GM12878 (cell line): Measurements from ENCODE around the gene GNB3. TPM values are rescaled to one million over a fixed set of nuclear protein-coding genes. Genes with fewer than 3 reads are reported as not detected.

Experiments
- ATAC-seq: fragments of 200-7000 bp; cut with Tn5 transposase; 3 replicates; pipeline ENCODE4 v1.9.1; 2020; ENCODE audit warnings: mild to moderate bottlenecking, moderate library complexity
- BruUV-seq: library from RNA; stranded (reverse); fragments of 400-500 nt; replicated peaks from 2 replicates; lab custom pipeline; 2021; lab: Mats Ljungman, UMichigan
- CTCF ChIA-PET: fragments of 300-600 bp; sonication (Branson Sonifier 250); formaldehyde crosslinking; extraction: SDS; loops from one replicate; lab custom pipeline; 2021; ENCODE audit warnings: inconsistent platforms; lab: Yijun Ruan, JAX
- POLR2A ChIA-PET: fragments of 350-600 bp; formaldehyde crosslinking; extraction: SDS; loops from one replicate; lab custom pipeline; 2021; ENCODE audit warnings: inconsistent platforms; lab: Charles Lee
- RAD21 ChIA-PET: fragments of 300-600 bp; sonication (Branson Sonifier 250); formaldehyde crosslinking; loops from one replicate; lab custom pipeline; 2023; ENCODE audit warnings: antibody characterized with exemption; ENCODE audit not compliant: unreplicated experiment; lab: Charles Lee
- SMC1A ChIA-PET: fragments of 300-600 bp; sonication (Branson Sonifier 250); formaldehyde crosslinking; loops from one replicate; lab custom pipeline; 2023; ENCODE audit not compliant: unreplicated experiment, uncharacterized antibody; lab: Charles Lee
- DNase-seq: peaks from one replicate; pipeline ENCODE4 v3.0.0-alpha.2; 2011; ENCODE audit warnings: low read depth, low spot score
- FAIRE-seq: peaks from 3 replicates; lab custom pipeline; 2011; peaks lifted over from hg19 to GRCh38; lab: Jason Lieb, UNC
- H2AFZ ChIP-seq: 2 replicates; pipeline ENCODE4 v1.6.0; 2011; ENCODE audit warnings: low read depth, low read length, control low read depth; ENCODE audit not compliant: control insufficient read depth
- H3K27ac ChIP-seq: 2 replicates; pipeline ENCODE4 v1.5.1; 2011; ENCODE audit warnings: control low read depth; ENCODE audit not compliant: control insufficient read depth, insufficient read depth
- H3K27me3 ChIP-seq, 2 experiments: replicated peaks in 1 of 2; 2 replicates each; pipeline versions ENCODE4 v1.6.0 to v1.6.1; 2011; ENCODE audit warnings: low read length in 1 of 2; ENCODE audit not compliant: control insufficient read depth in 2 of 2, insufficient read depth in 2 of 2
- H3K36me3 ChIP-seq, 2 experiments: 2 replicates each; pipeline ENCODE4 v1.5.1; 2011; ENCODE audit warnings: low read length in 1 of 2; ENCODE audit not compliant: control insufficient read depth in 2 of 2, insufficient read depth in 2 of 2
- H3K4me1 ChIP-seq: 2 replicates; pipeline ENCODE4 v1.6.1; 2011; ENCODE audit warnings: mild to moderate bottlenecking, low read length, moderate library complexity, mixed read lengths; ENCODE audit not compliant: control insufficient read depth, insufficient read depth
- H3K4me2 ChIP-seq: 2 replicates; pipeline ENCODE4 v1.6.0; 2011; ENCODE audit warnings: control low read depth; ENCODE audit not compliant: control insufficient read depth, insufficient read depth
- H3K4me3 ChIP-seq: fragments of 200-600 bp; sonication (generic); 2 replicates; pipeline ENCODE4 v1.5.1; 2016
- H3K79me2 ChIP-seq: 2 replicates; pipeline ENCODE4 v1.6.0; 2011; ENCODE audit warnings: low read length; ENCODE audit not compliant: control insufficient read depth, insufficient read depth
- H3K9ac ChIP-seq: 2 replicates; pipeline ENCODE4 v1.8.0; 2011; ENCODE audit warnings: low read length, control low read depth, mixed read lengths; ENCODE audit not compliant: control insufficient read depth, insufficient read depth
- H3K9me3 ChIP-seq: replicated peaks from 3 replicates; pipeline ENCODE4 v1.5.1; 2011; ENCODE audit warnings: mild to moderate bottlenecking, low read length; ENCODE audit not compliant: control insufficient read depth, insufficient read depth
- H4K20me1 ChIP-seq: 2 replicates; pipeline ENCODE4 v1.6.0; 2011; ENCODE audit not compliant: control insufficient read depth, insufficient read depth
- NR2C1 ChIP-seq: fragments of 450-650 bp; IDR thresholded peaks from 2 replicates; pipeline ENCODE4 v1.6.1; 2017; ENCODE audit warnings: antibody characterized with exemption, mild to moderate bottlenecking, moderate library complexity
- POLR2A ChIP-seq: IDR thresholded peaks from 2 replicates; pipeline ENCODE4 v1.6.1; 2011; ENCODE audit warnings: low read depth, mild to moderate bottlenecking, low read length
- ZBTB40 ChIP-seq: fragments of 450-650 bp; IDR thresholded peaks from 2 replicates; pipeline ENCODE4 v1.6.1; 2016; ENCODE audit warnings: mild to moderate bottlenecking, moderate library complexity, borderline replicate concordance
- WGBS: methylation state at CpG from one replicate; pipeline ENCODE4 v1.1.6; 2016; ENCODE audit warnings: low lambda C conversion rate; ENCODE audit not compliant: insufficient replicate concordance, insufficient coverage; ENCODE audit errors: missing lambda C conversion rate; 5-methylcytosine and 5-hydroxymethylcytosine counted together
- in situ Hi-C: fragments of 300-500 bp; cut with MboI; formaldehyde crosslinking; loops from 9 replicates; pipeline ENCODE4 v1.14.3; 2018; ENCODE audit warnings: mixed read lengths
- intact Hi-C: fragments of 100-400 bp; cut with micrococcal nuclease; formaldehyde crosslinking; loops from one replicate; pipeline ENCODE4 v1.14.2; 2022; ENCODE audit not compliant: unreplicated experiment
- polyA plus RNA-seq, 11 experiments: library from polyadenylated mRNA; depleted of rRNA in 4 of 11; unstranded in 6 of 11; stranded (reverse) in 5 of 11; fragments of >200 nt; fragmentation: Nextera tagmentation in 4 of 11; fragmentation: Illumina TruSeq in 1 of 11; extraction: Ambion mirVana in 4 of 11; extraction: Trizol in 1 of 11; gene quantifications; 1 replicate in 1 of 11; 2 replicates in 10 of 11; pipeline versions ENCODE4 v1.2.1 to v1.2.3, GENCODE V29; 2011 to 2016; ENCODE audit warnings: inconsistent platforms in 2 of 11, missing spikeins in 2 of 11, low read depth in 1 of 11
- total RNA-seq, 4 experiments: library from RNA; depleted of rRNA in 3 of 4; stranded (reverse); fragments of >200 nt in 3 of 4; fragmentation: Illumina TruSeq in 1 of 4; extraction: Trizol in 1 of 4; gene quantifications; 2 replicates each; pipeline versions ENCODE4 v1.2.1 to v1.2.3, GENCODE V29; 2013 to 2021

Gene GNB3
- total and polyA plus RNA-seq, 10 of the 15 experiments (the other 5 are each of a cell fraction or from before 2014, with no cell fraction given): 0.05 to 1.1 (median 0.36) TPM

GRCh38 chr12:6843118-6843902 is 2.6 kb downstream of the GNB3 start:
- no peak overlapping the region for H3K27ac ChIP-seq
- peaks cover 0 to 6% of the 10 kb centered on the region in 2 experiments; a peak in 3 of 4 replicates for H3K36me3 ChIP-seq
- FAIRE-seq: no peak
- DNase-seq: no peak
- H3K4me3 ChIP-seq: no peak overlapping the region
- no peak overlapping the region for H2AFZ ChIP-seq
- TF ChIP-seq NR2C1: no peak
- TF ChIP-seq POLR2A: 0 out of 2 replicates have a peak, but pooled peaks have one; percentile 10
- no peak overlapping the region for H3K9ac ChIP-seq
- intact Hi-C loops: no loop called here
- H3K9me3 ChIP-seq: no peaks in the 10 kb centered on the region
- no TSS peak for BruUV-seq
- H3K79me2 ChIP-seq: no peaks in the 10 kb centered on the region
- no peak overlapping the region for H3K4me2 ChIP-seq
- POLR2A ChIA-PET: interaction anchor here (1.0 to 1.2 kb wide), 2 partner anchors 9 to 44 kb away, joined by 3 read pairs; partner anchors contain the start of gene USP5
- peak; percentile 22; the same call in 1 of the 3 replicates for ATAC-seq
- peaks cover 10% of the 10 kb centered on the region for H3K4me1 ChIP-seq
- in situ Hi-C loops: no loop called here
- H3K27me3 ChIP-seq: no peaks in the 10 kb centered on the region
- SMC1A ChIA-PET: interaction anchor here (1.3 to 5.1 kb wide), 2 partner anchors 7 to 10 kb away, joined by 3 to 22 read pairs; partner anchors contain the start of genes CDCA3 and USP5
- H4K20me1 ChIP-seq: no peaks in the 10 kb centered on the region
- 48% methylated on average over 16 of the region's 16 CpGs for WGBS
- CTCF ChIA-PET: interaction anchor here (1.3 to 3.0 kb wide), 3 partner anchors 8 to 30 kb away, joined by 3 to 16 read pairs (median 5); partner anchors contain the start of gene SPSB2
- RAD21 ChIA-PET: interaction anchor here (1.5 kb wide), 1 partner anchor 8 kb away, joined by 3 read pairs; the partner anchor contains the start of genes CDCA3 and USP5

DNA sequence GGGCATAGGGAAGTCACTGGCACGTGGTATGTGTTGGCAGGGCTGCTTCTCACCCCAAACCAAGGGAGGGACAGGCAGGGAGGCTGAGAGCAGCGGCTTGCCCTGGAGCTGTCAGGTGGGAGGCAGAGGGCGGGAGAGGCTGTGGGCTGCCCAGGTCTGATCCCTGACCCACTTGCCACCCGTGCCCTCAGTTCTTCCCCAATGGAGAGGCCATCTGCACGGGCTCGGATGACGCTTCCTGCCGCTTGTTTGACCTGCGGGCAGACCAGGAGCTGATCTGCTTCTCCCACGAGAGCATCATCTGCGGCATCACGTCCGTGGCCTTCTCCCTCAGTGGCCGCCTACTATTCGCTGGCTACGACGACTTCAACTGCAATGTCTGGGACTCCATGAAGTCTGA is 4.7 kb downstream of the GNB3 start:
- ChIA-PET SMC1A (interaction anchor here (0.6 kb wide), 1 partner anchor 188 kb away, joined by 3 read pairs; no protein-coding TSS in a partner anchor), CTCF (interaction anchor here (1.4 to 3.0 kb wide), 2 partner anchors 10 to 25 kb away, joined by 4 to 16 read pairs; no protein-coding TSS in a partner anchor), POLR2A (interaction anchor here (0.6 kb wide), 1 partner anchor 11 kb away, joined by 3 read pairs; no protein-coding TSS in a partner anchor), RAD21 (interaction anchor here (1.0 kb wide), 1 partner anchor 46 kb away, joined by 3 read pairs; no protein-coding TSS in a partner anchor)
- Histone ChIP-seq H4K20me1 (no peaks in the 10 kb centered on the region), H3K9ac (no peak overlapping the region), H3K4me3 (no peak overlapping the region), H3K4me2 (no peak overlapping the region), H2AFZ (no peak overlapping the region), H3K27me3 (no peaks in the 10 kb centered on the region), H3K27ac (no peak overlapping the region), H3K36me3 (peaks cover 0 to 11% of the 10 kb centered on the region in 2 experiments; a peak in 3 of 4 replicates), H3K9me3 (no peaks in the 10 kb centered on the region), H3K79me2 (peaks cover 16% of the 10 kb centered on the region), H3K4me1 (peaks cover 19% of the 10 kb centered on the region)
- DNase-seq (no peak), FAIRE-seq (no peak), ATAC-seq (no peak)
- 94% methylated on average over 17 of the region's 17 CpGs for WGBS
- no TSS peak for BruUV-seq
- in situ Hi-C loops (no loop called here), intact Hi-C loops (no loop called here)
- no peak for TF ChIP-seq ZBTB40
- peak; percentile 40; the same call in 1 of the 2 replicates for TF ChIP-seq POLR2A
